Middle frontal gyrus (tissue), 1 donor: ENCODE results near the gene MRPL30.
"Not testable (repeated sequence)": the region's sequence is repeated elsewhere in the genome, so short reads cannot be mapped to it uniquely, and the experiment has no call there.

Source experiments
- DNase-seq: peaks from one replicate; pipeline ENCODE4 v3.0.0-alpha.2; 2015; ENCODE audit warnings: low spot score; ENCODE audit errors: extremely low spot score

The MRPL30 gene

DNA sequence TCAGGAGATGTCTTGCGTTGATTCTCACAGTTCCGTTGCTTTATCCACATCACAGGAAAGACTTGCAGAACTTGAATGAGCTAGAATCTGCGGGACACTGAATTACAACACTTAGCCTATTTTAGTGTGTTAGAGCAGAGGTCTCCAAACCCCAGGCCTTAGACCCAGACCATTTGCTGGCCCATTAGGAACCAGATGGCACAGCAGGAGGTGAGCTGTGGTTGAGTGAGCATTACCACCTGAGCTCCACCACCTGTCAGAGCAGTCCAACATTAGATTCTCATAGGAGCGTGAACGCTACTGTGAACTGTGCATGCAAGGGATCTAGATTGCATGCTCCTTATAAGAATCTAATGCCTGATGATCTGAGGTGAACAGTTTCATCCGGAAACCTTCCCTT lies 3.8 kb downstream of the MRPL30 start:
- no peak for DNase-seq

DNA sequence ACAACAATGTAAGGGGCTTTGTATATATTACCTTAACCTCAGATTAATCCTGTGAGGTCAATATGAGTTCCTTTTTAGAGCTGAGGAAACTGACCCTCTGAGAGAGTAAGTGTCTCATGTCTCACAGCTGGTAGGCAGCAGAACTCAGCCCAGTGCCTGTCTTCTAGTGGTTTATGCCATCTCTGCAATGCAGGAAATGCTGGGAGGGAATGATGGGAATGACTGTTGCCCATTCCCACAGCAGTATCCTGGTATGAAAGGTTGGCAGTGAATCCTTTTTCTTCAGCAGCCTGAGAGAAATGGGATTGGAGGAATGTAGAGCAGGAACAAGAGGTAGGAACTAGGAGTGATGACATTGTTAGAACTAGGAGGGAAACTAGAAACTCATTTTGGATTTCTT lies 6.0 kb downstream of the MRPL30 start:
- no peak for DNase-seq

DNA sequence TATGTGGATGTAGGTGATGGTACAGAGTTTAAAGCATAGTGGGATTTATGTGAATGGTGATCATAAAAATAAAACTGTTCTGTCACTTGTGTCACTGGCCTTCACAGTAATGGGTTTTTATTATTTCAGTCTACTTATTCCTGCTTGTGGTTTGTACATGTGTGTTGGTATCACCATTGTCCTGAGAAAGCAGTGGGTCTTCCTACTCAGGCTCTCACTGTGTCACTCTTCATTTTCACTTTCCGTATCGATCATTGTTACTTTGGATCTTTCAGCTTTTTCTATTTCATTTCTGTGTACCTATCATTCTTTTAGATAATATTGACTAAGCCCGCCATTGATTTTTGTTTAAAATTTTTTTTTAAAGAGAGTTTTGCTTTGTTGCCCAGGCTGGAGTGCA lies 7.4 kb downstream of the MRPL30 start:
- DNase-seq = no peak

DNA sequence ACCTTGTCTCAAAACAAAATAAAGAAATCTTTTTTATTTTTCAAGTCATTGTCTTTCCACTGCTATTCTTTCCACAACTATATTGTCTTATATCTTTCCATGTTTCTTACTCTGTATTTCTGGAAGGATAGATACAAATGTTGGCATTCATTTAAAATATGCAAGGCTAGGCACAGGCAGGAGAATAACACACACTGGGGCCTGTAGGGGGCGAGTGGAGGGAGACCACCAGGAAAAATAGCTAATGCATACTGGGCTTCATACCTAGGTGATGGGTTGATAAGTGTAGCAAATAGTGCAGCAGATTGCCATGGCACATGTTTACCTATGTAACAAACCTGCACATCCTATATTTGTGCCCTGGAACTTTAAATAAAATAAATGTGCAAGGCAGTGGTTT lies 9.6 kb downstream of the MRPL30 start:
- DNase-seq = no peak

DNA sequence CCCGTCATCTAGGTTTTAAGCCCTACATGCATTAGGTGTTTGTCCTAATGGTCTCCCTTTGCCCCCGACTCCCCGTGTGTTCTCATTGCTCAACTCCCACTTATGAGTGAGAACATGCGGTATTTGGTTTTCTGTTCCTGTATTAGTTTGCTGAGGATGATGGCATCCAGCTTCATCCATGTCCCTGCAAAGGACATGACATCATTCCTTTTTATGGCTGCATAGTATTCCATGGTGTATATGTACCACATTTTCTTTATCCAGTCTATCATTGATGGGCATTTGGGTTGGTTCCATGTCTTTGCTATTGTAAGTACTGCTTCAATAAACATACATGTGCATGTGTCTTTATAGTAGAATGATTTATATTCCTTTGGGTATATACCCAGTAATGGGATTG lies 11.4 kb downstream of the MRPL30 start:
- DNase-seq = not testable (repeated sequence)

DNA sequence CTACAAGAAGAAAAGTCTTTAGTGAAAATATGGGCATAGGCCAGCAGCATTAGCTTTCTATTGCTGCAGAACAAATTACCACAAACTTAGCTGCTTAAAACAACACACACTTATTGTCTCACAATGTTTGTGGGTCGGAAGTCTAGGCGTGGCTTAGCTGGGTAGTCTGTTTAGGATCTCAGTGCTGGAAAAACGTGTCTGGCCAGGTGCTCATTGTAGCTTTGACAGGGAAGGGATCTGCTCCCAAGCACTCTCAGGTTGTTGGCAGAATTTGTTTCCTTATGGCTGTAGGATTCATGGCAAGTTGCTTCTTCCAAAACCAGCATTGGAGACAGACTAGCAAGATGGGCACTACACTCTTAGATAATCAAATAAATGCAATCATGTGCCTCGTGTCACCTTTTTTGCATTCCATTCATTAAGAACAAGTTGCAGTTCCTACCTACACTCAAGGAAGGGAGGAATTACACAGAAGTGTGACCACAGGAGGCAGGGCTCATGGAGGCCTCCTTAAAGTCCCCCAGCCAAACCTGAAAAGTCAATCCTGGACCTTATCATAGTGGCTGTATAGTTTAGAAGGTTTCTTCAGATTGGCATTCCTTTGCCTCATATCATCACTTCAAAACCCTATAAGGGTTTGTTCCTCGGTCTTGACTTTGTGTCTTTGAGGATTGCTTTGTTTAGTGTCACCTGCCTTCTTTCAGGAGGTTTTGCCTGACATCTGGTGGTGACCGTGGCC lies 17.3 kb downstream of the MRPL30 start:
- DNase-seq = no peak

DNA sequence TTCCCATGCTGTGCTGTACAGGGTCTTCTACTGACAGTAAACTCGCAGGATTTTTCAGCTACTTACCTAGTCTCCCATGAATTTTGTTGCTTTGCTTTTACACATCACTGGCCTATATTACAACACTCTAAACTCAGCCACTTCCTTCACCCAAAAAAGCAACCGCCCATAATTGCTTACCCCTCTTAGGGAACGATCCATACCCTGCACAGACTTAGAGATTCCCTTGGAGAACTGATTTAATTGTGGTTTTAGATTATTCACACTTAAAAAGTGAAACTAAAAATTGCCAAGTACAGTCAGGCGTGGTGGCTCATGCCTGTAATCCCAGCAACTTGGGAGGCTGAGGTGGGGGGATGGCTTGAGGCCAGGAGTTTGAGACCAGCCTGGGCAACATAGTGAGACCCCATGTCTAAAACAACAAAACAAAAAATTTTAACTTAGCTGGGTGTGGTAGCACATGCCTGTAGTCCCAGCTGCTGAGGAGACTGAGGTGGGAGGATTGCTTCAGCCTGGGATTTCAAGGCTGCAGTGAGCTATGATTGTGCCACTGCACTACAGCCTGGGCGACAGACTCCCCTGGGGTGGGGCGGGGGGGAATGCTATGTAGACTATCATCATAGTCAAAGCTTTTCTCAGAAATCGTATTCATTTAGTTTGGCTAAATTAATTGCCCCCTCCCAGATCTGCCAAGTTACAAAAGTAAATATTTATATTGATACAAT lies 19.3 kb downstream of the MRPL30 start:
- no peak for DNase-seq

DNA sequence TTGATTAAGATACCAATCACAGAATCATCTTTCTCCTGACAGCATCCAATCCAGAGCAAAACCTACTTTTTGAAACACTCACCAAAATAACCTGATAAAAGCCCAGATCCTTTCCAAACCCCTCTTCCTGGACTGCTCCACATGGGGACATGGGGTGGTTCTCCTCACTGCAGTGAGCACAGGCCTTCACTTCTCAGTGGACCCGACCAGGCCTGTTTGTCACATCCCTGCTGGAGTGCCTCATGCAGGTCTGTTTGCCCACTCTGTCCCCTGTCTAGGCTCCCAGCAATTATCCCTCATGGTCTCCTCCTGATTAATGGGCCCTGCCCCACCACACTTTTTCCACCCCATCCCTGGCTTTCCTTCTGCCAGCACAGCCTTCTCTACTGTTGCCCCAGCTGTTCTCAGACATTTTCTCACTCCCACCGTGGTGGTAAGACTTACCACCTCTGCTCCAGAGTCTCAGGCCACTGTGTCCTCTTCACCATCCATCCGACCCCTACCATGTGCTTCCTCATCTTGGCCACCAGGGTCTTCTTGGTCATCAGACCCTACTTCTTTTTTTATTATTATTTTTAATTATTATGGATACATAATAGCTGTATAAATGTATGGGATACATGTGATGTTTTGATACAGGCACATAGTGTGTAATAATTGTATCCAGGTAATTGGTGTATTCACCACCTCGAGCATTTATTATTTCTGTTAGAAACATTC lies 21.1 kb downstream of the MRPL30 start:
- no peak for DNase-seq

DNA sequence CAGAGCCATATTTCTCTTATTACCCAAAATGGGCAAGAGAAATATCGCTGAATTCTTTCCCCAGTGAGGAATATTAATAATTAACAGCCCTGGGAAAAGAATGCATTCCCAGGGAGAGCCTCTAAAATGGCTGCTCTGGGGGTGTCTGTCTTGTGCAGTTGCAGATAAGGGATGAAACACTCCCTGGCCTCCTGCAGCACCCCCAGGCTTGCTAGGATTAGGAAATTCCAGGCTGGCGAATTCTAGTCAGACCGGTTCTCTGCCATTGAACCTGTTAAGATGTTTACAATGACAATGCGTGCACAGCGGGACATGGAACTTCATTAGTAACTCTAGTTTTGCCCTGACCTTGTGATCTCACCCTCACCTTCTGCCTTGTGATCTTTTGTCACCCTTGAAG lies 24.5 kb downstream of the MRPL30 start:
- no peak for DNase-seq

DNA sequence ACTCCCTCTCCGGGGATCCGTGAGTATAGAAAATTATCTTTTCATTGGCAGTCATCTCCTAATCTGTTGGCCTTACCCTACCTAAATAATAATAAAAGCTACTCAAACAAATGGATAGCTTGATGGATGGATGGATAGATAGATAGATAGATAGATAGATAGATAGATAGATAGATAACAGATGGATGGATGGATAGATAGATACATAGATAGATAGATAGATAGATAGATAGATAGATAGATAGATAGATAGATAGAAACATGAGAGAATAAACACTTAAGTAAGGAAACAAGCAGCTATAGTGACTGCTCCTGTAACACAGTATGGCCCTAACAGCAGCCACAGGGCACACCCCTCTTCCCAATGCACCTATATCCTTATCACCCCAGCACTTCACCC lies 35.1 kb downstream of the MRPL30 start:
- DNase-seq = no peak

DNA sequence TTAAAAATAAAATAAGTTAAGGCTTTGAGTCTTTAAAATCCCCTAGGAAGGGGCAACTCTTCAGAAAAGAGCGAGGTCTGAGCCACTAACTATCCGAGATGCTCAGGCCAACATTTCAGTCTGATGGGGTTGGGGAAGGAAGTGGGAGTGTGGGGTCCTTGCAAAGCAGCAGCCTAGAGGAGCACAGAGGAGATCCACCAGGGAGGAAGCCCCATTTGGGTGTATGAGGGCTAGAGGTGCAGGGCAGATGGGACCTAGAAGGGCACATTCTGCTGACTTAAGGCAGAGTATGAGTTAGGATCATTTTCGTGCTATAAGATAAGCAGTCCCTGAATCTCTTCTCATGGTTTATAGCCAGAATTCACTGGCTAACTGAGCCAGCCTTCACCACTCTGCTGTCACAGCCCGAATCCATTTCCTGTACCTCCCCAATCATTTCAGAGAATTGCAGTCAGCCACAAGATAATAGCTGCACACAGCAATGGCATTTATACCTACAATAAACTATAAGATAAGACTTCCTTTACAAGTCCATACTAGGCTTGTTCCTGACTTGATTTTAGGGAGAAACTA lies 37.0 kb downstream of the MRPL30 start:
- no peak for DNase-seq

DNA sequence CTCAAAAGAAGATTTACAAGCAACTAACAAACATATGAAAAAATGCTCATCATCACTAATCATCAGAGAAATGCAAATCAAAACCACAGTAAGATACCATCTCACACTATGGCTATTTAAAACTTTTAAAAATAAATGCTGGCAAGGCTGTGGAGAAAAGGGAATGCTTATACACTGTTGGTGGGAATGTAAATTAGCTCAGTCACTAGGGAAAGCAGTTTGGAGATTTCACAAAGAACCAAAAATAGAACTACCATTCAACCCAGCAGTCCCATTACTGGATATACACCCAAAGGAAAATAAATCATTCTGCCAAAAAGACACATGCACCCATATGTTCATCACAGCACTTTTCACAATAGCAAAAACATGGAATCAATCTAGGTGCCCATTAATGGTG lies 52.2 kb downstream of the MRPL30 start:
- DNase-seq = not testable (repeated sequence)

DNA sequence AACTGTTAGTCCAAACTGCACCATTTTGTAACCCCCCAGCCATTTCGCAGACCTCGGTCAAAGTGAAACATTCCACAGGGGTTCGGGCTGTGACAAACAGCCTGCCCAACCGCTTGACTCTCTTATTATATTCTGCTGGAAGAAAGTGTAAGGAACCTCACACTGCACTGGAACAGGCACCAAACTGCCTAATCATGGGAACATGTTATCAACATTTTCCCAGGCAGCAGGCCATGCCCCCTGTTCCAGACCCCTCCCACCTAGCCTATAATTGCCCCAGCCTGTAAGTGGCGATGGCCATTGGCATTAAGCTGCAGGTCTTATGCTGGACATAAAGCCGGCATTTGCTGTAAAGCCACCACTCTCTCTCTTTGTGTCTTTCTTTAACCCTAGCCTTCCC lies 57.6 kb downstream of the MRPL30 start:
- no peak for DNase-seq

DNA sequence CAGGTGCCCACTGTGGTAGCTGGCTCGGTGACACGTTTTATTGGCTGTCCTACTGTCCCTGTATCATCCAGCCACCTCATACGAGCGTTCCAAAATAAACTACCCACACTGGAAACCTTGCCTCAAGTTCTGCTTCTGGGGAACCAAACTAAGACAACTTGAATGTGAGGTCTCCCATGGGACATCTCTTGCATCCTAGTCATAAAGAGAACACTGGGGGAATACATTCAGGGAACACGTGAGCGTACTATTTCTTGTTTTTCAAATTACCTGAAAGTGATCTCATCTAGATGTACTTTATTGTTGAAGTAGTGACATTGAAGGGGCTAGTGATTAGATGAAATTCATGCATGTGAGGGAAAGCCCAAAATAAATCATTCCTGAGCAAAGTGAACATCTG lies 59.4 kb downstream of the MRPL30 start:
- no peak for DNase-seq

DNA sequence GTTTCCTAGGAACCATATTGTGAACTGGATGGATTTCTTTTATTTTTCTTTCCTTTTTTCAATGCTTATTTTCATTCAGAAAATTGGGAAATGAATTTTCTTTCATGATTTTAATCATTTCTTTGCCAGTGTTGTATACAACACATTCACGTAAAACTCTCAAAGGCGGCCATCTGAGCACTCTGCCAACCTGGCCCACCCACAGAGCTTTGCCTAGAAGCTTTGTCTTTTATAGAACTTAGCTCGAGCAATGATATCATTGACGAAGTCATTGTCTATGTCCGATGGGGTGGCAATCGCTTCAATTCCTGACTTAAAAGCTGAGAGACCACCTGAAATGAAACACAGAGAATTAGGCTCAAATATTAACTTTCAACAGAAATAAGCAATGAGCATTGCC lies 61.2 kb downstream of the MRPL30 start:
- no peak for DNase-seq
